ENCODE results near the gene GIGYF1.
"Not testable (repeated sequence)": the region's sequence is repeated elsewhere in the genome, so short reads cannot be mapped to it uniquely, and the experiment has no call there.

The GIGYF1 gene

GRCh38 chr7:100671353-100672327 is 22.4 kb downstream of the GIGYF1 start:
- DNase-seq: no peak

- DNase-seq: no peak
Observed at GRCh38 chr7:100670074-100670473, 24.0 kb downstream of the GIGYF1 start.

GRCh38 chr7:100669106-100669505 is 24.9 kb downstream of the GIGYF1 start:
- not testable (repeated sequence) for DNase-seq

- DNase-seq: no peak
Observed at GRCh38 chr7:100668069-100668449, 26.0 kb downstream of the GIGYF1 start.

GRCh38 chr7:100667331-100668068 is 26.6 kb downstream of the GIGYF1 start:
- DNase-seq: no peak

GRCh38 chr7:100665168-100665726 is 28.8 kb downstream of the GIGYF1 start:
- DNase-seq: no peak

- peak in 1 of 3 experiments; percentile 10 for DNase-seq
Observed at GRCh38 chr7:100662194-100662776, 31.8 kb downstream of the GIGYF1 start.

- DNase-seq: peak; percentile 87 to 92 (median 88)
Observed at GRCh38 chr7:100655908-100656674, 38.0 kb downstream of the GIGYF1 start, which contains the start of gene ACTL6B. TSS of gene ACTL6B (minus strand) at chr7:100656448. CDS start at chr7:100656354, 94 bp downstream.

- no peak for DNase-seq
Observed at GRCh38 chr7:100654908-100655831, 38.9 kb downstream of the GIGYF1 start.

GRCh38 chr7:100649826-100650565 is 44.1 kb downstream of the GIGYF1 start:
- no peak for DNase-seq

- DNase-seq: peak in 1 of 3 experiments; percentile 15
Observed at GRCh38 chr7:100642534-100642907, 51.5 kb downstream of the GIGYF1 start.

- no peak for DNase-seq
Observed at GRCh38 chr7:100641860-100642533, 52.1 kb downstream of the GIGYF1 start.

GRCh38 chr7:100641463-100641859 is 52.6 kb downstream of the GIGYF1 start, which contains the start of gene TFR2:
TSS of gene TFR2 (minus strand) at chr7:100641552. CDS start at chr7:100641509, 43 bp downstream.
- no peak for DNase-seq

GRCh38 chr7:100640517-100641440 is 53.3 kb downstream of the GIGYF1 start:
- no peak for DNase-seq

- DNase-seq: no peak
Observed at GRCh38 chr7:100639995-100640516, 54.0 kb downstream of the GIGYF1 start.

- DNase-seq: peak; percentile 51 to 84 (median 84)
Observed at GRCh38 chr7:100632951-100633717, 60.9 kb downstream of the GIGYF1 start.

GRCh38 chr7:100630066-100630465 is 64.0 kb downstream of the GIGYF1 start:
- no peak for DNase-seq
